Smooth muscle cell (in vitro differentiated cells): ENCODE measurements around the gene COX6A2. TPM values are rescaled to one million over a fixed set of nuclear protein-coding genes. Genes with fewer than 3 reads are reported as not detected.
A peak's percentile ranks its signal among the peaks of the same experiment; 100 is the strongest.

ENCODE experiments used
- DNase-seq: peaks from one replicate; lab custom pipeline; 2025; ENCODE audit not compliant: unreplicated experiment; lab: John Stamatoyannopoulos, UW
- H2AFZ ChIP-seq: fragments of 200-600 bp; sonication (generic); 2 replicates; pipeline ENCODE4 v1.6.0; 2016; ENCODE audit warnings: antibody characterized with exemption, low read depth, mild to moderate bottlenecking
- H3F3A ChIP-seq: fragments of 200-600 bp; sonication (generic); 2 replicates; pipeline ENCODE4 v1.6.0; 2017; ENCODE audit warnings: antibody characterized with exemption, low read depth
- H3K27ac ChIP-seq: fragments of 200-600 bp; sonication (generic); 2 replicates; pipeline ENCODE4 v1.5.1; 2016; ENCODE audit warnings: low read depth, mild to moderate bottlenecking
- H3K27me3 ChIP-seq: fragments of 200-600 bp; sonication (generic); 2 replicates; pipeline ENCODE4 v1.6.1; 2016; ENCODE audit warnings: low read depth, mild to moderate bottlenecking
- H3K36me3 ChIP-seq: fragments of 200-600 bp; sonication (generic); 2 replicates; pipeline ENCODE4 v1.5.1; 2016; ENCODE audit warnings: low read depth
- H3K4me1 ChIP-seq: fragments of 200-600 bp; sonication (generic); 2 replicates; pipeline ENCODE4 v1.5.1; 2016; ENCODE audit warnings: low read depth
- H3K4me2 ChIP-seq: fragments of 200-600 bp; sonication (generic); 2 replicates; pipeline ENCODE4 v1.6.0; 2016; ENCODE audit warnings: mild to moderate bottlenecking
- H3K4me3 ChIP-seq: fragments of 200-600 bp; sonication (generic); 2 replicates; pipeline ENCODE4 v1.5.1; 2016; ENCODE audit warnings: mild to moderate bottlenecking
- H3K79me2 ChIP-seq: fragments of 200-600 bp; sonication (generic); 2 replicates; pipeline ENCODE4 v1.6.0; 2016; ENCODE audit warnings: low read depth, mild to moderate bottlenecking
- H3K9ac ChIP-seq: fragments of 200-600 bp; sonication (generic); 2 replicates; pipeline ENCODE4 v1.6.0; 2016; ENCODE audit warnings: low read depth
- H3K9me3 ChIP-seq: fragments of 200-600 bp; sonication (generic); replicated peaks from 2 replicates; pipeline ENCODE4 v1.5.1; 2016; ENCODE audit warnings: low read depth
- H4K20me1 ChIP-seq: fragments of 200-600 bp; sonication (generic); 2 replicates; pipeline ENCODE4 v1.6.0; 2016; ENCODE audit warnings: low read depth
- WGBS: methylation state at CpG from one replicate; pipeline ENCODE4 v1.1.7; 2016; ENCODE audit warnings: low lambda C conversion rate; 5-methylcytosine and 5-hydroxymethylcytosine counted together
- polyA plus RNA-seq: library from polyadenylated mRNA; unstranded; fragments of >200 nt; fragmentation: Nextera tagmentation; extraction: Ambion mirVana; gene quantifications from 2 replicates; pipeline ENCODE4 v1.2.1, GENCODE V29; 2016
- total RNA-seq: library from RNA; depleted of rRNA; stranded (reverse); fragments of >200 nt; gene quantifications from 2 replicates; pipeline ENCODE4 v1.2.3, GENCODE V29; 2014
- TF ChIP-seq, protein P1 (sequence below): fragments of 200-600 bp; sonication (generic); IDR thresholded peaks from 2 replicates; pipeline ENCODE4 v1.5.1; 2017; ENCODE audit warnings: borderline replicate concordance, mild to moderate bottlenecking, antibody characterized with exemption; ENCODE audit not compliant: insufficient read depth, poor library complexity, severe bottlenecking

The COX6A2 gene
- total and polyA plus RNA-seq, 2 experiments from 2014 or later, result not detected

DNA sequence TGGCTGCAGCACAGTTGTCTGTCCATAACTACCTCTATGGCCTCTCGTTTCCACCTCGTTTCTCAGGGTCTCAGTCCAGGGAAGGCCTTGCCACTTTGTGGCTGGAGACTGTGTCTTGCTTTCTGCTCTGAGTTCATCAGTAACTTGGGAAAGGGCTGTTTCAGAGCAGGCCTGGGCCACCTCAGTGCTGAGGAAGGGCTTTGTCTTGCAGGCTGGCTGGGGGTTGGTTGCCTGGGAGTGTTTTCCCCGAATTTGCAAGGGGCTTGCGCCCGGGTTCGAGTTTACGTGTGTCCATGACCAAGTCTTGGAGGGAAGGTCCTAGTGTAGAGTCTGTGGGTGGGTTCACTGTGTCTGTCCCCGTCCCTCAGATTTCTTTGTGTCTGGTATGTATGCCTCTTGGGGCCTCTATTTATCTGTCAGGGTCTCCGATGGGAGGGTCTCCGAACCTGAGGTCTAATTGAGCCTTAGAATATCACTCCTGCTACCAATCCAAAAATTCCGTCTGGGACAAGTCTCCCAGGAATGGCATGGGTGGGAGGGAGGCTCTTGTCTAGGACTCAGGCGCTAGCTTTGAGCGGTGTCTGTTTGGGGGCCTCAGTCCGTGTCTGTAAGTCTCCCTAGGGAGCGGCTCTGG lies 43.2 kb upstream of the COX6A2 start:
- no peak for DNase-seq
- Histone ChIP-seq H3F3A (peaks cover 32% of the 10 kb centered on the region), H3K27me3 (no peaks in the 10 kb centered on the region), H3K79me2 (peaks cover 10% of the 10 kb centered on the region), H3K27ac (peak overlapping the region; percentile 74), H3K9ac (peak overlapping the region; percentile 26), H3K4me1 (peaks cover 8% of the 10 kb centered on the region), H3K36me3 (peaks cover 6% of the 10 kb centered on the region), H4K20me1 (peaks cover 35% of the 10 kb centered on the region), H3K4me2 (peak overlapping the region; percentile 90), H2AFZ (no peak overlapping the region), H3K9me3 (no peaks in the 10 kb centered on the region), H3K4me3 (peak overlapping the region; percentile 75)
- TF ChIP-seq, protein P1, sequence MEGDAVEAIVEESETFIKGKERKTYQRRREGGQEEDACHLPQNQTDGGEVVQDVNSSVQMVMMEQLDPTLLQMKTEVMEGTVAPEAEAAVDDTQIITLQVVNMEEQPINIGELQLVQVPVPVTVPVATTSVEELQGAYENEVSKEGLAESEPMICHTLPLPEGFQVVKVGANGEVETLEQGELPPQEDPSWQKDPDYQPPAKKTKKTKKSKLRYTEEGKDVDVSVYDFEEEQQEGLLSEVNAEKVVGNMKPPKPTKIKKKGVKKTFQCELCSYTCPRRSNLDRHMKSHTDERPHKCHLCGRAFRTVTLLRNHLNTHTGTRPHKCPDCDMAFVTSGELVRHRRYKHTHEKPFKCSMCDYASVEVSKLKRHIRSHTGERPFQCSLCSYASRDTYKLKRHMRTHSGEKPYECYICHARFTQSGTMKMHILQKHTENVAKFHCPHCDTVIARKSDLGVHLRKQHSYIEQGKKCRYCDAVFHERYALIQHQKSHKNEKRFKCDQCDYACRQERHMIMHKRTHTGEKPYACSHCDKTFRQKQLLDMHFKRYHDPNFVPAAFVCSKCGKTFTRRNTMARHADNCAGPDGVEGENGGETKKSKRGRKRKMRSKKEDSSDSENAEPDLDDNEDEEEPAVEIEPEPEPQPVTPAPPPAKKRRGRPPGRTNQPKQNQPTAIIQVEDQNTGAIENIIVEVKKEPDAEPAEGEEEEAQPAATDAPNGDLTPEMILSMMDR, result no peak
- 42% methylated on average over 15 of the region's 15 CpGs for WGBS

DNA sequence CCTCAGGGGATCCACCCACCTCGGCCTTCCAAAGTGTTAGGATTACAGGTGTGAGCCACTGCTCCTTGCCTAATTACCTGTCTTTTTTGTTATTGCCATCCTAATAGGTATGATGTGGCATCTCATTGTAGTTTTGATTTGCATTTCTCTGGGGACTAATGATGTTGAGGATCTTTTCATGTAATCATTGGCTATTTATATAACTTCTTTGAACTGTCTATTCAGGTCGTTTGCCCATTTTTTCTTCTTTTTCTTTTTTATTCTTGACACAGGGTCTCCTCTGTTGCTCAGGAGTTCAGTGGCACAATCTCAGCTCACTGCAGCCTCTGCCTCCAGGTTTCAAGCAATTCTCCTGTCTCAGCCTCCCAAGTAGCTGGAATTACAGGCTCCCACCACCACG lies 42.5 kb upstream of the COX6A2 start:
- H3K27ac ChIP-seq, result peak overlapping the region; percentile 74
- no peak overlapping the region for H3K9ac ChIP-seq
- H3K27me3 ChIP-seq, result no peaks in the 10 kb centered on the region
- peak overlapping the region; percentile 75 for H3K4me3 ChIP-seq
- H3K9me3 ChIP-seq, result no peaks in the 10 kb centered on the region
- peaks cover 28% of the 10 kb centered on the region for H4K20me1 ChIP-seq
- no peak overlapping the region for H2AFZ ChIP-seq
- peaks cover 8% of the 10 kb centered on the region for H3K4me1 ChIP-seq
- TF ChIP-seq, protein P1, result no peak
- peak overlapping the region; percentile 90 for H3K4me2 ChIP-seq
- DNase-seq, result no peak
- peaks cover 10% of the 10 kb centered on the region for H3K79me2 ChIP-seq
- WGBS, result 91% methylated on average over 3 of the region's 3 CpGs
- peaks cover 32% of the 10 kb centered on the region for H3F3A ChIP-seq
- peaks cover 6% of the 10 kb centered on the region for H3K36me3 ChIP-seq

DNA sequence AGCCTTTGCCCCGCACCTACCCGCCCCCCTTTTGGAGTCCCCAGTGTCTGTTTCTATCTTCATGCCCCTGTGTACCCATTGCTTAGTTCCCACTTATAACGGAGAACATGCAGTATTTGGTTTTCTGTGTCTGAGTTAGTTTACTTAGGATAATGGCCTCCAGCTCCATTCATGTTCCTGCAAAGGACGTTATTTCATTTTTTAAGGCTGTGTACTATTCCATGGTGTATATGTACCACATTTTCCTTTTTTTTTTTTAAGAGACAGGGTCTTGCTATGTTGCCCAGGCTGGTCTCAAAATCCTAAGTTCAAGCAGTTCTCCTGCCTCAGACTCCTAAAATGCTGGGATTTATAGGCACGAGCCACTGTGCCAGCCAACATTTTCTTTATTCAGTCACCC lies 39.7 kb upstream of the COX6A2 start:
- Histone ChIP-seq H3K27me3 (no peaks in the 10 kb centered on the region), H3K4me3 (no peak overlapping the region), H3K27ac (no peak overlapping the region), H3K9me3 (no peaks in the 10 kb centered on the region), H3K4me1 (peaks cover 8% of the 10 kb centered on the region), H3K4me2 (no peak overlapping the region), H3K79me2 (peaks cover 10% of the 10 kb centered on the region), H3F3A (peaks cover 9% of the 10 kb centered on the region), H3K36me3 (no peaks in the 10 kb centered on the region), H2AFZ (no peak overlapping the region), H3K9ac (no peak overlapping the region), H4K20me1 (peaks cover under 1% of the 10 kb centered on the region)
- 95% methylated on average over 5 of the region's 5 CpGs for WGBS
- DNase-seq, result no peak
- TF ChIP-seq, protein P1, result no peak
